Endothelial cell (in vitro differentiated cells): ENCODE measurements around the gene PRR11. TPM values are rescaled to one million over a fixed set of nuclear protein-coding genes. Genes with fewer than 3 reads are reported as not detected.

Source experiments
- DNase-seq: peaks from one replicate; pipeline ENCODE4 v3.0.0; 2021; ENCODE audit warnings: low spot score
- H3K27ac Mint-ChIP-seq: one replicate; pipeline ENCODE4 v1.8.0; 2021; ENCODE audit warnings: mixed read lengths, inconsistent platforms; ENCODE audit not compliant: unreplicated experiment
- H3K27me3 Mint-ChIP-seq: one replicate; pipeline ENCODE4 v1.8.0; 2021; ENCODE audit warnings: mild to moderate bottlenecking, moderate library complexity, mixed read lengths, inconsistent platforms; ENCODE audit not compliant: unreplicated experiment
- H3K36me3 Mint-ChIP-seq: one replicate; pipeline ENCODE4 v1.8.0; 2021; ENCODE audit warnings: mild to moderate bottlenecking, low read depth, mixed read lengths, inconsistent platforms; ENCODE audit not compliant: unreplicated experiment
- H3K4me1 Mint-ChIP-seq: one replicate; pipeline ENCODE4 v1.8.0; 2021; ENCODE audit warnings: mild to moderate bottlenecking, mixed read lengths, inconsistent platforms; ENCODE audit not compliant: unreplicated experiment
- H3K4me3 Mint-ChIP-seq: one replicate; pipeline ENCODE4 v1.8.0; 2021; ENCODE audit warnings: mild to moderate bottlenecking, mixed read lengths, inconsistent platforms; ENCODE audit not compliant: unreplicated experiment
- H3K9me3 Mint-ChIP-seq: one replicate; pipeline ENCODE4 v1.8.0; 2021; ENCODE audit warnings: mixed read lengths, inconsistent platforms; ENCODE audit not compliant: unreplicated experiment
- CTCF ChIP-seq: fragments of 200-600 bp; sonication (generic); IDR thresholded peaks from one replicate; pipeline ENCODE4 v1.5.0; 2021; ENCODE audit warnings: antibody characterized with exemption; ENCODE audit not compliant: unreplicated experiment
- total RNA-seq: library from RNA; stranded (reverse); fragmentation: NEBNext Ultra II Directional; extraction: Animal tissue kit (Norgen Biotek cat#: 25700); gene quantifications from one replicate; pipeline ENCODE4 v1.2.1, GENCODE V29; 2021; ENCODE audit not compliant: unreplicated experiment

The PRR11 gene
- total RNA-seq, 1 donor from 2014 or later: 16.0 TPM

GRCh38 chr17:59160157-59161025 lies 4.8 kb downstream of the PRR11 start:
- Mint-ChIP-seq H3K27me3 (peaks cover 1% of the 10 kb centered on the region), H3K4me1 (peaks cover 4% of the 10 kb centered on the region), H3K4me3 (no peak overlapping the region), H3K9me3 (no peaks in the 10 kb centered on the region), H3K36me3 (no peaks in the 10 kb centered on the region), H3K27ac (no peak overlapping the region)
- no peak for TF ChIP-seq CTCF
- no peak for DNase-seq

- no peaks in the 10 kb centered on the region for H3K36me3 Mint-ChIP-seq
- no peaks in the 10 kb centered on the region for H3K4me1 Mint-ChIP-seq
- TF ChIP-seq CTCF: no peak
- DNase-seq: no peak
- H3K4me3 Mint-ChIP-seq: no peak overlapping the region
- peaks cover 1% of the 10 kb centered on the region for H3K27me3 Mint-ChIP-seq
- no peaks in the 10 kb centered on the region for H3K9me3 Mint-ChIP-seq
- H3K27ac Mint-ChIP-seq: no peak overlapping the region
These were observed 5.9 kb downstream of the PRR11 start for GRCh38 chr17:59161477-59161876.

GRCh38 chr17:59165933-59166342 lies 10.4 kb downstream of the PRR11 start:
- Mint-ChIP-seq H3K36me3 (no peaks in the 10 kb centered on the region), H3K27ac (no peak overlapping the region), H3K9me3 (no peaks in the 10 kb centered on the region), H3K4me1 (no peaks in the 10 kb centered on the region), H3K27me3 (peaks cover 1% of the 10 kb centered on the region), H3K4me3 (no peak overlapping the region)
- peak; percentile 60 for DNase-seq
- peak; percentile 77 for TF ChIP-seq CTCF

GRCh38 chr17:59167571-59168001 lies 12.0 kb downstream of the PRR11 start:
- H3K9me3 Mint-ChIP-seq: no peaks in the 10 kb centered on the region
- H3K27me3 Mint-ChIP-seq: peaks cover 1% of the 10 kb centered on the region
- no peak overlapping the region for H3K4me3 Mint-ChIP-seq
- TF ChIP-seq CTCF: no peak
- no peaks in the 10 kb centered on the region for H3K4me1 Mint-ChIP-seq
- no peak overlapping the region for H3K27ac Mint-ChIP-seq
- no peak for DNase-seq
- no peaks in the 10 kb centered on the region for H3K36me3 Mint-ChIP-seq

DNA sequence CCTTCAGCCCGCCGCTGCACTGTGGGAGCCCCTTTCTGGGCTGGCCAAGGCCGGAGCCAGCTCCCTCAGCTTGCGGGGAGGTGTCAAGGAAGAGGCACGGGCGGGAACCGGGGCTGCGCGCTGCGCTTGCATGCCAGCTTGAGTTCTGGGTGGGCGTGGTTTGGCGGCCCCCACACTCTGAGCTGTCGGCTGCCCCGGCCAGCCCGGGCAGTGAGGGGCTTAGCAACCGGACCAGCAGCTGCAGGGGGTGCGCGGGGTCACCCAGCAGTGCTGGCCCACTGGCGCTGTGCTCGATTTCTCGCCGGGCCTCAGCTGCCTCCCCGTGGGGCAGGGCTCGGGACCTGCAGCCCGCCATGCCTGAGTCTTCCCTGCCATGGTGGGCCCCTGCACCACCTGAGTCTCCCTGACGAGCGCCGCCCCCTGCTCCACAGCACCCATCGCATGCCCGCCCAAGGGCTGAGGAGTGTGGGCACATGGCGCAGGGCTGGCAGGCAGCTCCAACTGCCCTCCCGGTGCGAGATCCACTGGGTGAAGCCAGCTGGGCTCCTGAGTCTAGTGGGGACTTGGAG lies 17.0 kb downstream of the PRR11 start:
- Mint-ChIP-seq H3K36me3 (peaks cover 21% of the 10 kb centered on the region), H3K4me3 (no peak overlapping the region), H3K27me3 (no peaks in the 10 kb centered on the region), H3K9me3 (no peaks in the 10 kb centered on the region), H3K4me1 (no peaks in the 10 kb centered on the region), H3K27ac (no peak overlapping the region)
- TF ChIP-seq CTCF: no peak
- no peak for DNase-seq
